DND-41 (cell line): ENCODE measurements around the gene TBX19.

Experiments
- ATAC-seq: fragments of 200-7000 bp; cut with Tn5 transposase; 3 replicates; pipeline ENCODE4 v1.9.1; 2021; ENCODE audit warnings: low read depth; ENCODE audit not compliant: insufficient read depth
- DNase-seq: peaks from one replicate; pipeline ENCODE4 v3.0.0-alpha.2; 2020
- H2AFZ ChIP-seq: 2 replicates; pipeline ENCODE4 v1.6.0; 2012; ENCODE audit warnings: low read depth, low read length
- H3K27ac ChIP-seq: 2 replicates; pipeline ENCODE4 v1.5.1; 2012; ENCODE audit warnings: low read length, inconsistent platforms
- H3K27me3 ChIP-seq: fragments of 200-600 bp; sonication (generic); 2 replicates; pipeline ENCODE4 v1.6.0; 2012; ENCODE audit warnings: low read length, mild to moderate bottlenecking, inconsistent platforms; ENCODE audit not compliant: insufficient read depth, poor library complexity
- H3K36me3 ChIP-seq: 2 replicates; pipeline ENCODE4 v1.5.1; 2012; ENCODE audit warnings: low read length, inconsistent platforms; ENCODE audit not compliant: insufficient read depth
- H3K4me1 ChIP-seq: 2 replicates; pipeline ENCODE4 v1.5.1; 2012; ENCODE audit warnings: mild to moderate bottlenecking, low read length; ENCODE audit not compliant: insufficient read depth
- H3K4me2 ChIP-seq: 2 replicates; pipeline ENCODE4 v1.6.0; 2012; ENCODE audit warnings: mild to moderate bottlenecking, moderate library complexity, low read length, inconsistent platforms; ENCODE audit not compliant: insufficient read depth
- H3K4me3 ChIP-seq, 2 experiments: fragments of 200-600 bp in 1 of 2; shearing (Covaris generic) in 1 of 2; 2 replicates each; pipeline ENCODE4 v1.5.1; 2012 to 2016; ENCODE audit warnings: inconsistent platforms in 2 of 2, low read length in 2 of 2, mild to moderate bottlenecking in 2 of 2, low read depth in 1 of 2, moderate library complexity in 1 of 2
- H3K79me2 ChIP-seq: 2 replicates; pipeline ENCODE4 v1.6.0; 2012; ENCODE audit warnings: low read length, inconsistent platforms; ENCODE audit not compliant: insufficient read depth
- H3K9ac ChIP-seq: 2 replicates; pipeline ENCODE4 v1.6.0; 2012; ENCODE audit warnings: low read depth, mild to moderate bottlenecking, inconsistent platforms, low read length, moderate library complexity
- H3K9me3 ChIP-seq: 2 replicates; pipeline ENCODE4 v1.5.1; 2012; ENCODE audit warnings: low read length, moderate library complexity, mild to moderate bottlenecking, inconsistent platforms; ENCODE audit not compliant: insufficient read depth, severe bottlenecking
- H4K20me1 ChIP-seq: 2 replicates; pipeline ENCODE4 v1.6.0; 2012; ENCODE audit warnings: low read length; ENCODE audit not compliant: insufficient read depth
- EZH2 ChIP-seq: IDR thresholded peaks from 3 replicates; pipeline ENCODE4 v1.6.1; 2012; ENCODE audit warnings: borderline replicate concordance, low read depth, mild to moderate bottlenecking, moderate library complexity, low read length, inconsistent platforms; ENCODE audit not compliant: severe bottlenecking
- TF ChIP-seq, protein P1 (sequence below): IDR thresholded peaks from 2 replicates; pipeline ENCODE4 v1.5.1; 2012; ENCODE audit warnings: borderline replicate concordance, low read length, moderate library complexity, mild to moderate bottlenecking; ENCODE audit not compliant: poor library complexity, severe bottlenecking; ENCODE audit errors: extremely low read depth

The TBX19 gene

GRCh38 chr1:168288311-168289052, 7.8 kb downstream of the TBX19 start:
- no peak overlapping the region for H2AFZ ChIP-seq
- H3K9me3 ChIP-seq, result no peaks in the 10 kb centered on the region
- TF ChIP-seq, protein P1, sequence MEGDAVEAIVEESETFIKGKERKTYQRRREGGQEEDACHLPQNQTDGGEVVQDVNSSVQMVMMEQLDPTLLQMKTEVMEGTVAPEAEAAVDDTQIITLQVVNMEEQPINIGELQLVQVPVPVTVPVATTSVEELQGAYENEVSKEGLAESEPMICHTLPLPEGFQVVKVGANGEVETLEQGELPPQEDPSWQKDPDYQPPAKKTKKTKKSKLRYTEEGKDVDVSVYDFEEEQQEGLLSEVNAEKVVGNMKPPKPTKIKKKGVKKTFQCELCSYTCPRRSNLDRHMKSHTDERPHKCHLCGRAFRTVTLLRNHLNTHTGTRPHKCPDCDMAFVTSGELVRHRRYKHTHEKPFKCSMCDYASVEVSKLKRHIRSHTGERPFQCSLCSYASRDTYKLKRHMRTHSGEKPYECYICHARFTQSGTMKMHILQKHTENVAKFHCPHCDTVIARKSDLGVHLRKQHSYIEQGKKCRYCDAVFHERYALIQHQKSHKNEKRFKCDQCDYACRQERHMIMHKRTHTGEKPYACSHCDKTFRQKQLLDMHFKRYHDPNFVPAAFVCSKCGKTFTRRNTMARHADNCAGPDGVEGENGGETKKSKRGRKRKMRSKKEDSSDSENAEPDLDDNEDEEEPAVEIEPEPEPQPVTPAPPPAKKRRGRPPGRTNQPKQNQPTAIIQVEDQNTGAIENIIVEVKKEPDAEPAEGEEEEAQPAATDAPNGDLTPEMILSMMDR, result no peak
- TF ChIP-seq EZH2, result no peak
- no peak overlapping the region for H3K4me2 ChIP-seq
- H3K36me3 ChIP-seq, result no peaks in the 10 kb centered on the region
- no peak overlapping the region for H3K4me3 ChIP-seq
- no peak for DNase-seq
- no peaks in the 10 kb centered on the region for H3K27me3 ChIP-seq
- H3K79me2 ChIP-seq, result no peaks in the 10 kb centered on the region
- H3K4me1 ChIP-seq, result no peaks in the 10 kb centered on the region
- no peaks in the 10 kb centered on the region for H4K20me1 ChIP-seq
- ATAC-seq, result no peak
- no peak overlapping the region for H3K27ac ChIP-seq
- no peak overlapping the region for H3K9ac ChIP-seq

DNA sequence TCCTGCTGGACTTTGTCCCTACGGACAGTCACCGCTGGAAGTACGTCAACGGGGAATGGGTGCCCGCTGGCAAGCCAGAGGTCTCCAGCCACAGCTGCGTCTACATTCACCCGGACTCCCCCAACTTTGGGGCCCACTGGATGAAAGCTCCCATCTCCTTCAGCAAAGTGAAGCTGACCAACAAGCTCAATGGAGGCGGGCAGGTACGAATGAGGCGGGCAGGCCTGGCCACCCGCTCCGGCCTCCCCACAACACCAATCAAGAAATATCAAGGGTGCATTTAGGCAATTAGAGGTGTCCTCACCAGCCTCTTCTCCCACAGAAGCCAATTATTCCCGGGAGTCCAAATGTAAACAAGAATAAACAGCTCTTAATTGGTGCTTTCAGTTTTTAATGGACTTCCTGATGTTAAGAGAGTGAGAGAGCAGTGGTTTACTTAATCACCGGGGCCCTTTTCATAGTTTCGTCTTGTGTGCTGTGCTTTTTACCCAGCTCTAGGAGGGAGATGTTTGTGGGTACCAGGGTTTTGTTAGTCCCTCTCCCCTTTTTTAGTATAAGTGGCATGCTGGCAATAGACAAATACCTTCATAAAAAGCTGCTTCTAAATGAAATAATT, 10.7 kb downstream of the TBX19 start:
- Histone ChIP-seq H3K4me1 (no peaks in the 10 kb centered on the region), H3K4me2 (no peak overlapping the region), H3K4me3 (no peak overlapping the region), H3K79me2 (no peaks in the 10 kb centered on the region), H2AFZ (no peak overlapping the region), H3K27me3 (no peaks in the 10 kb centered on the region), H4K20me1 (no peaks in the 10 kb centered on the region), H3K9me3 (no peaks in the 10 kb centered on the region), H3K27ac (no peak overlapping the region), H3K36me3 (no peaks in the 10 kb centered on the region), H3K9ac (no peak overlapping the region)
- ATAC-seq, result no peak
- TF ChIP-seq, protein P1, result no peak
- TF ChIP-seq EZH2, result no peak
- DNase-seq, result no peak

GRCh38 chr1:168293356-168293755, 12.7 kb downstream of the TBX19 start:
- H3K4me2 ChIP-seq, result no peak overlapping the region
- ATAC-seq, result no peak
- H2AFZ ChIP-seq, result no peak overlapping the region
- no peak overlapping the region for H3K4me3 ChIP-seq
- DNase-seq, result no peak
- no peaks in the 10 kb centered on the region for H3K36me3 ChIP-seq
- H3K9me3 ChIP-seq, result no peaks in the 10 kb centered on the region
- H3K27me3 ChIP-seq, result no peaks in the 10 kb centered on the region
- no peaks in the 10 kb centered on the region for H3K79me2 ChIP-seq
- TF ChIP-seq EZH2, result no peak
- TF ChIP-seq, protein P1, result no peak
- no peaks in the 10 kb centered on the region for H3K4me1 ChIP-seq
- no peak overlapping the region for H3K27ac ChIP-seq
- no peak overlapping the region for H3K9ac ChIP-seq
- H4K20me1 ChIP-seq, result no peaks in the 10 kb centered on the region
